T-helper 2 cell treated with Interferon-gamma antibody and Interleukin-4, amounts not matched to agents 100 ng/mL and 5 ng/mL, for 36 hours (primary cell): ENCODE data around the gene TOMM34. TPM values are rescaled to one million over a fixed set of nuclear protein-coding genes. Genes with fewer than 3 reads are reported as not detected.

Experiments used
- intact Hi-C: fragments of 100-400 bp; cut with micrococcal nuclease; formaldehyde crosslinking; loops from one replicate; pipeline ENCODE4 v1.15.1; 2023
- total RNA-seq: library from RNA; stranded (reverse); gene quantifications from 2 replicates; pipeline ENCODE4 v1.2.3, GENCODE V29; 2022

Gene TOMM34, protein sequence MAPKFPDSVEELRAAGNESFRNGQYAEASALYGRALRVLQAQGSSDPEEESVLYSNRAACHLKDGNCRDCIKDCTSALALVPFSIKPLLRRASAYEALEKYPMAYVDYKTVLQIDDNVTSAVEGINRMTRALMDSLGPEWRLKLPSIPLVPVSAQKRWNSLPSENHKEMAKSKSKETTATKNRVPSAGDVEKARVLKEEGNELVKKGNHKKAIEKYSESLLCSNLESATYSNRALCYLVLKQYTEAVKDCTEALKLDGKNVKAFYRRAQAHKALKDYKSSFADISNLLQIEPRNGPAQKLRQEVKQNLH
- total RNA-seq: 23.7 and 24.0 TPM in 2 replicates

DNA sequence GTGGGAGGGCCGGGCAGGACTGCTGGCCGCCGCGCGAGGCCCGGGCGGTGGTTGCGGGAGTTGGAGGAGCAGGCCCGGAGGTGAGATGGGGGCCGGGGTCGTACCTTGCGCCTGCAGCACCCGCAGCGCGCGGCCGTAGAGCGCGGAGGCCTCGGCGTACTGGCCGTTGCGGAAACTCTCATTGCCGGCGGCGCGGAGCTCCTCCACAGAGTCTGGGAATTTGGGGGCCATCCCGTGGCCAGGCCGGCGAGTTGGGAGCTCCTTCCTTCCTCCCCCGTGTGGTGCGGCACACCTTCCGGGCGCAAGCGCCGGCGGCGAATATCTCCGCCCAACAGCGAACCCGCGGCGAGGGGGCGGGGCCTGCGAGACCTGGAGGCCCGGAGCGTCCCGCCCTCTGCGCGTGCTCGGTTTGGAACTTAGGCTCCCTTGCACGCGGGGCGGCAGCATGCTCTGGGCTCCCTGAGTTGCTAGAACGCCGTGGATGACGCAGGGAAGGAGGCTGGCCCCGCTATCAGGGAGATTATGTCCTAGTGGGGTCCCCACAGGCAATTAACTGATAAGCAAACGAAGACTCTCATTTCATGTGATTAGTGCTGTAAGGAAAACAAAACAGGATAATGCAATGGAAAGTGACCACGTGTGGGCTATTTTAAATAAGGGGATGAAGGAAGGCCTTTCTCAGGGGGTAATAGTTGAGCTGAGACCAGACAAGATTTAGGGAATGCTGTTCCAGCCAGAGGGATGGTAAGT, at the start of gene TOMM34:
Gene TOMM34 (minus strand): TSS at position 295 of the 750 bp plus-strand sequence. CDS start 64 bp downstream, at position 231.
- intact Hi-C loops: loop anchor here (5.0 to 10.0 kb wide), 3 partner anchors 308 to 743 kb away; partner anchors contain the start of genes ADA and SYS1

DNA sequence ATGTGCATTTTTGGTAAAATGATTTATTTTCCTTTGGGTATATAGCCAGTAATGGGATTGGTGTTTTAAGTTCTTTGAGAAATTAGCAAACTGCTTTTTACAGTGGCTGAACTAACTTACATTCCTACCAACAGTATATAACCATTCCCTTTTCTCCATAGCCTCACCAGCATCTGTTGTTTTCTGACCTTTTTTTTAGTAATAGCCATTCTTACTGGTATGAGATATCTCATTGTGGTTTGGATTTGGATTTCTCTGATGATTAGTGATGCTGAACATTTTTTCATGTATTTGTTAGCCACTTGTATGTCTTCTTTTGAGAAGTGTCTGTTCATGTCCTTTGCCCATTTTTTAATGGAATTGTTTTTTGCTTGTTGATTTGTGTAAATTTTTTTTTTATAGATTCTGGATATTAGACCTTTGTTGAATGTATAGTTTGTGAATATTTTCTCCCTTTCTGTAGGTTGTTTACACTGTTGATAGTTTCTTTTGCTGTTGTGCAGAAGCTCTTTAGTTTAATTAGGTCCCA, 48.4 kb upstream of the TOMM34 start:
- intact Hi-C loops: no loop called here

GRCh38 chr20:44997668-44998067, 37.5 kb upstream of the TOMM34 start:
- intact Hi-C loops: no loop called here

DNA sequence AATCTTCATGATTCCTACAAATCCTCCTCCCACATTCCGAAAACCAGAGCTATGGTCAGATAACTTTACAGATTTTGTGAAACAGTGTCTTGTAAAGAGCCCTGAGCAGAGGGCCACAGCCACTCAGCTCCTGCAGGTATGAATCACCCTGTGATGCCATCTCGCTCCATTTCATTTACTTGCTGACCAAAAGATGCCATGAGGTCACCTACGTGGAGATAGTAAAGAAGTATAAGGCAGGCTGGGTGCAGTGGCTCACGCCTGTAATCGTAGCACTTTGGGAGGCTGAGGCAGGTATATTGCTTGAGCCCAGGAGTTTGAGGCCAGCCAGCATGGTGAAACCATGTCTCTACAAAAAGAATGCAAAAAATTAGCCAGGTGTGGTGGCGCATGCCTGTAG, 37.0 kb upstream of the TOMM34 start:
- intact Hi-C loops: no loop called here

GRCh38 chr20:44993343-44993742, 33.1 kb upstream of the TOMM34 start:
- intact Hi-C loops: loop anchor here (5.0 kb wide), 1 partner anchor 36 kb away; no protein-coding TSS in a partner anchor

- intact Hi-C loops: loop anchor here (1.0 to 5.0 kb wide), 3 partner anchors 12 to 34 kb away; no protein-coding TSS in a partner anchor
Measured at GRCh38 chr20:44990957-44991356, 30.8 kb upstream of the TOMM34 start.

GRCh38 chr20:44990425-44990824, 30.2 kb upstream of the TOMM34 start:
- intact Hi-C loops: loop anchor here (1.0 to 5.0 kb wide), 3 partner anchors 11 to 33 kb away; no protein-coding TSS in a partner anchor

DNA sequence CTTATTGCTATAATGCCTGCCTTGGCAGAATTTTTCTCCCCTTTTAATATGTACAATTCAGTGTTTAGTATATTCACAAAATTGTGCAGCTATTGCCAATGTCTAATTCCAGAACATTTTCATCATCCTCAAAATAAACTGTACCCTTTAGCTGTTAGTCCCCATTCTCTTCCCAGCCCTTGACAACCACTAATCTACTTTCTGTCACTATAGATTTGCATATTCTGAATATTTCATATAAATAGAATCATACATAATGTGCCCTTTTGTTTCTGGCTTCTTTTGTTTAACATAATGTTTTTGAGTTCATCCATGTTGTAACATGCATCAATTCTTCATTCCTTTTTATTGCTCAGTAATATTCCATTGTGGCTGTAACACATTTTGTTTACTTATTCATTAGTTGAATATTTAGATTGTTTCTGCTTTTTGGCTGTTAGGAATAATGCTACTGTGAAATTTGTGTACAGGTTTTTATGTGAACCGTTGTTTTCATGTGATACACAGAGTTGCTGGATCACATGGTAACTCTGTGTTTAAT, 28.5 kb upstream of the TOMM34 start:
- intact Hi-C loops: no loop called here

DNA sequence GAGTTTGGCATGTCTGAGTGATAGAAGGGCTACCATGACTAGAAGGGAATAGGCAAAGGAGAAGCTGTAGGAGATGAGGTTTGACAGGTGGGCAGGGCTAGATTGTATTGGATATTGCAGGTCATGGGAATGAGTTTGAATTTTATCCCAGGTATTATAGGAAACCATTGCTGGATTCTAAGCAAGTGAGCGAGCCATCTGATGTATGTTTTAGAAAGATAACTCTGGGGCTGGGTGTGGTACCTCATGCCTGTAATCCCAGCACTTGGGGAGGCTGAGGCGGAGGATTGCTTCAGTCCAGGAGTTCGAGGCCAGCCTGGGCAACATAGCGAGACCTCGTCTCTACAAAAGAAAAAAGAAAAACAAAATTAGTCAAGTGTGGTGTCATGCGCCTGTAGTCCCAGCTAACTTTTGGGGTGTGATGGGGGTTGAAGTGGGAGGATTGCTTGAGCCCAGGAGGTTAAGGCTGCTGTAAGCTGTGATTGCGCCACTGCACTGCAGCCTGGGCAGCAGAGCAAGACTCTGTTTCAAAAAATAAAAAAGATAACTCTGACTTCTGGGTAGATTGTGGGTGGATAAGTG, 23.0 kb upstream of the TOMM34 start:
- intact Hi-C loops: no loop called here

- intact Hi-C loops: no loop called here
Measured at GRCh38 chr20:44981736-44982406, 21.7 kb upstream of the TOMM34 start.

DNA sequence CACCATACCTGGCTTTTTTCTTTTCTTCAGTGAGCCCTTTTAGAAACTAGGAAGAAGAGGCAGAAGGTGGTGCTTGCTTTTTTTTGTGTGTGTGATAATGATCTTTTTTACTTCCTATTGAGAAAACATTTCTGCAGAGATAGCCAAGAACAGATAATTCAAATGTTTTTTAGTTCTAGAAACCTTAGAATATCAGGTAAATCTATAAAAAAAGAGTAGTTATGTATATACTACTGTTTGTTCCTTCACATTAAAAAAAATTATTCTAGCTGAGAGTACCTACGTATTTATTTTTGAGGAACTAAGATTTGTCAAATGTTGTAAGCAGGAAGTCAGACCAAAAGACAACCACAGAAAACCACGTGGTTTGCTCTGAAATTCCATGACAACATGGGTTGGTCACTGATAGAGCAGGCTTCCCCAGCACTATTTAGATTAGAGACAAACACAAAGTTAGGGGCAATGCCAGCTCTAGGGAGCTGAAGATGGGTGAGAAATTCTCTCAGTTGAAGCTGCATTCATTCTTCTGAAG, 19.0 kb upstream of the TOMM34 start:
- intact Hi-C loops: loop anchor here (1.0 kb wide), 3 partner anchors 8 to 13 kb away; partner anchors contain the start of gene STK4

- intact Hi-C loops: no loop called here
Measured at GRCh38 chr20:44976698-44977097, 16.5 kb upstream of the TOMM34 start.

DNA sequence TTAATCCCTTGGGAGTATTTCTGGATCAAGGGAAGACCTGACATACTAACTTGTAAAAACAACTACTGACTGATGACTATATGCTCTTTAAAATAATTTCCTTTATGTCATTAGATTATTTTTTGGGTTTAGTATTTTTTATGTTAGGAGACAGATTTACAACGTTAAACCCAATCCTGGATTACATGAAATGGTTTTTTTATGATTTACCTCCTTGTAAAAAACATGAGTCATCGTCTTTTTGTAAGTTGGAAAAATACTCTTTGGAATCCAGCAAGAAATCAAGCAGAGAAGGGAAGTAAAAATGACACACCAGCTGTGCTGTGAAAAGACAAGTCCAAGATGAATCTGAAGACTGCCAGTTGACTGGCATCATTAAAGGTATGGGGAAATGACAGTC, 12.9 kb upstream of the TOMM34 start:
- intact Hi-C loops: no loop called here

GRCh38 chr20:44970243-44970757, 10.1 kb upstream of the TOMM34 start:
- intact Hi-C loops: no loop called here

DNA sequence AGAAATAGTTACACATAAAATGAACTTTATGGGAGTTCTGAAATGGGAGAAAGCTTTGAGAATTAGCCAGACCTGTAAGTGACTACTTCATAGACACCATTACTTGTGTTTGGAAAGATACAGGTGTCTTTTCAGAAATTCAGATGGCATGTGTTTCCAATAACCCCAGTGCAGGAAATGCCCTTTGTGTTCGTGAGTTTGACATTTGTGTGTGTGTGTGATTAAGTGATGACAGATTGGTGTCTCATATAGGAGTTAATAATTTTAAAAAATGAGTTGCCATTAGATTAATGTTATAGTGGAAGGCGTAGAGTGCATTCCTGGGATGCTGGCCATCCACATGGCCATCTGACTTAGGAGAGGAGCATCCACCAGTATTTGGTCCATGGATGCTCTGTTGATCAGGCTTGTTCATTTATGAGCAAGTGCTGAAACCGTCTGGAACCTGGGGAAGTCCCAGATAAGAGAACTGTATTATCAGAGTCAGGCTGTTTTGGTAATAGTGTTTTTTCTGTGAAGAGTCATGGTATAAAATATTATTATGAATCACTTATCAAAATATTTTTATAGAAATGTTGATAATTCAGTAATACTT, 9.2 kb upstream of the TOMM34 start:
- intact Hi-C loops: loop anchor here (1.0 to 10.0 kb wide), 3 partner anchors 21 to 395 kb away; partner anchors contain the start of gene SYS1

GRCh38 chr20:44967207-44967807, 7.1 kb upstream of the TOMM34 start:
- intact Hi-C loops: loop anchor here (2.0 to 10.0 kb wide), 4 partner anchors 57 to 397 kb away; partner anchors contain the start of genes PABPC1L and SYS1

DNA sequence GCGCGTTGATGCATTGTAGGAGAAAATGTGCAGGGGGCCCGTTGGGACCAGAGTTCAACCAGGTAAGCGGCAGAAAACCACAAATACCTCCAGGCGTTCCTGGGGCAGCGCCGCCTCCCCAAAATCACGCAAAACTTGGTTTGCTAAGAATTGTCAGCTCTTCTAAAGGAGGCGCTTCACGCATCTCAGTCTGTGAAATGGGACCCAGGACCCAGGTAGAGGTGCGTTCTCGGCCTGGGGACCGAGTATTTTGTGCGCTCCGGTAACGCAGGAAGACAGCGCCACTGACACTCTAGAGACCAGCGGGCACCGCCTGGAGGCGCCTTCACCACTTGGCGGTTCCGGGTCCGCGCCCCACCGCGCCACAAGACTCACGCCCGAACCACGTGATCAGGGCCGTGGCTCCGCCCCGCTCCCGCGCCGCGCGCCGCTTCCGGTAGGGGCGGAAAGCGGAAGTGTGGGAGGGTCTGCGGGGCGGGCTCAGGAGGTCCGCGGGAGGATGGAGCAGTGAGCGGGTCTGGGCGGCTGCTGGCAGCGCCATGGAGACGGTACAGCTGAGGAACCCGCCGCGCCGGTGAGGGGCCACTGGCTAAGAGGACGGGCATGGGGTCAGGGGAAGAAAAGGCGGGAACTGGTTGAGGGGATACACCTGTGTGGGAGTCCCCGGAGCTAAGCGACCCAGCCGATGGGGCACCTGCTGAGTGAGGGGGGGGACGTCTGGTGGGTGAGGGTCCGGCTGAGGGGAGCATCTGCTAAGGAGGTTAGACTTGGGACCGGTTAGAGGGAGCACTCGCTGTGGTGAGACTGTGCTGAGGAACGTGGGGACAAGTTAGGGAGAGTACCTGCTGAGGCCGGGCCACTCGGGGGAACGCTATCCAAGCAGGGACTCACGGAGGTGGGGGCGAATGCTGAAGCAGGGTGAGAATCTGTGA, 6.1 kb upstream of the TOMM34 start, which contains the start of gene STK4:
Gene STK4 (plus strand): TSS at position 483 of the 932 bp plus-strand sequence. CDS start 57 bp downstream, at position 540.
- intact Hi-C loops: loop anchor here (1.0 to 10.0 kb wide), 5 partner anchors 13 to 399 kb away; partner anchors contain the start of genes PABPC1L and SYS1

DNA sequence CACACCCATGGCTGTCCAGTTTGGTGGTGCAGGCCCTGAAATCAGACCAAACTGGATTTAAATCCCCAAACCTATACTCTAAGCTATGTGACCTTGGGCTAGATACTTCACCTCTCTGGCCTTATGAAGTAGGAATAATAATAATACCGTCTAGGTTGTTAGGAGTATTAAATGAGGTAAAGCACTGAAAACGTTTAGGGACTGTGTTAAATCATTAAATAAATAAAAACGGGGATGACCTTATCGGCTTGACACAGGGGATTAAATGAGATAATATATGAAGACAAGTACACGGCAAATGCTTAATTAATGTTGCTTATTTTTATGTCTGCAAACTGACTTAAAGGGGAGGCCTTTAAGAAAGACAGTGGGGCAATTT, 5.4 kb upstream of the TOMM34 start:
- intact Hi-C loops: loop anchor here (1.0 to 10.0 kb wide), 5 partner anchors 14 to 399 kb away; partner anchors contain the start of genes PABPC1L and SYS1
